HFF-Myc (cell line): ENCODE measurements around the gene EXTL1.

Source experiments
- DNase-seq: peaks from one replicate; pipeline ENCODE4 v3.0.0-alpha.2; 2011; ENCODE audit warnings: low read depth; ENCODE audit errors: extremely low read depth
- H3K4me3 ChIP-seq: replicated peaks from 2 replicates; pipeline ENCODE4 v1.5.1; 2011; ENCODE audit warnings: low read depth, mild to moderate bottlenecking, control low read depth, low read length
- CTCF ChIP-seq: IDR thresholded peaks from 2 replicates; pipeline ENCODE4 v1.5.1; 2012; ENCODE audit warnings: mild to moderate bottlenecking, low read depth, low read length, control low read depth; ENCODE audit errors: missing control alignments

EXTL1 gene

DNA sequence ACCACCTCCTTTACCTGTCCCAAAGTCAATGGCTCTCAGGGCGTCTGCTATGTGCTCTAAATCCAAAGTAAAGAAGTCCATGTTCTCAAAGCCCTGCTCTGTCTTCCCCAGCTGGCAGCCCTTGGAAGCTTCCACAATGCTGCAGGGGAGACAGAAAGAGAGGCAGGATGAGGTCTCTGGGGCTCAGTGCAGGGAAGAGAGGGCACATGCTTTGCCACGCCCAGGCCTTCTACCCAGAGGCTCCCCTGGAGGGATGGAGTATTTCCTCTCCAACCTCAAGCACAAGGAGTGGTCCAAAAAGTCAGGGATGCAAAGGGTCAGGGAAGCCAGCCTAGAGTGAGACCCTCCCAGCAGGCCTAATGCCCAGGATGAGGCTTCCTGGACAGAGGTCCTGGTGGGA lies 35.6 kb downstream of the EXTL1 start:
- no peak for TF ChIP-seq CTCF
- no peak overlapping the region for H3K4me3 ChIP-seq
- DNase-seq: no peak

DNA sequence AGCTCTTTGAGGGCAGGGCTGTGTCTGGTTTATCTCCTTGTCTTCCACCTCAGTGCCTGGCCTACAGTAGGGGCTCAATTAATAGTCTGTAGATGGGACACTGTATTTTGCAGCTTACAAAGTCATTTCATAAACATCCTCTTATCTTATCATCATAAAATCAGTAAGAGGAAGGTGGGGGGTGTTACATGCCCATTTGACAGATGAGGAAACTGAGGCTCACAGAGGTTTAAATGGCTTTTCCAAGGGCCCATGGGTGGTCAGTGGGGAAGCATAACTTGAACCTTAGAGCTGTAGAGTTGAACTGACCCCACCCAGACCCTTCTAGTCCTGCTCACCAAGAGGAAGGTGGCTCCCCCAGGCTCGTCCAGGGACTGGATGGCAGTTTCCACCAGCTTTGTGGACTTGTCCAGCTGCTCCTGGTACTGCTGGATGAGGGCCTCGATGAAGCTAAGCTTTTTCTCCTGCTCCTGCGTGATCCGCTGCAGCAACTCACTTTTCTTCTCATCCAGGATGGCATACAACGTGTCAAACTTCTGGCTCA lies 36.5 kb downstream of the EXTL1 start:
- no peak overlapping the region for H3K4me3 ChIP-seq
- DNase-seq: no peak
- no peak for TF ChIP-seq CTCF

DNA sequence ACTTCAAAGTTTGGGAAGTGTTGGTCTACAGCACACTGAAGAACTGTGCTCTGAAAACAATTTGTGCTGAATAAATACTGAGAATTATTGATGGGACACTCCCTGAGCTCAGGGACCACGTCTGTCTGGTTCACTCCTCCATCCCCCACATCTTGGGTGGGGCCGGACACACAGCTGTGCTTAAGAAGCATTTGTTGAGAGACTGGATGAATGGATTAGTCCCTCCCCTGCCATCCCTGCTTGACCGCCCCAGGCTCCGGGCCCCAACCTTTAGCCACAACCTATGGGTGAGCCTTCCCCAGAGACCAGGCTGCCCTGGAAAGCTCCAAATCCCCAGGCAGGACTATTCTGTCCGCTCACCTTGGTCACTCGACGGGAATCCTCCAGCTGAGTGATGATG lies 38.3 kb downstream of the EXTL1 start:
- no peak for DNase-seq
- TF ChIP-seq CTCF: no peak
- H3K4me3 ChIP-seq: no peak overlapping the region

GRCh38 chr1:26060832-26061574 lies 39.4 kb downstream of the EXTL1 start:
- H3K4me3 ChIP-seq: no peak overlapping the region
- DNase-seq: no peak
- no peak for TF ChIP-seq CTCF

DNA sequence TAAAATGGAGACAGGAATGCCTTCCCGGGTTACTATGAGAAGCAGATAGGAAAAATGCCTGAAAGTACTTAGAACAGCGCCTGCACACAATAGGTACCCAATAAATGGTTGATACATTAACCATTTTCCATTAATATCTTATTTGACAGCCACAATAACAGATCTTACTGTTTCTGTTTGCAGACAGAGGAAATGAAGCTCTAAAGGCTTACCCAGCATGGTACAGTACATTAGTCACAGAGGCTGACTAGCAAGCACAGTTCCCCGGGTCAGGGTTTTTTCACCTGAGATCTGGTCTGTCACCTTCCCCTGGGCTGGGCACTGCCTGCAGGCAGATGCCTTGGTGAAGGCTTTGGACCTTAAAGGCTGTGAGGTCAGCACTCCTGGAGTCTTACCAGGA lies 43.0 kb downstream of the EXTL1 start:
- DNase-seq: no peak
- no peak overlapping the region for H3K4me3 ChIP-seq
- no peak for TF ChIP-seq CTCF

DNA sequence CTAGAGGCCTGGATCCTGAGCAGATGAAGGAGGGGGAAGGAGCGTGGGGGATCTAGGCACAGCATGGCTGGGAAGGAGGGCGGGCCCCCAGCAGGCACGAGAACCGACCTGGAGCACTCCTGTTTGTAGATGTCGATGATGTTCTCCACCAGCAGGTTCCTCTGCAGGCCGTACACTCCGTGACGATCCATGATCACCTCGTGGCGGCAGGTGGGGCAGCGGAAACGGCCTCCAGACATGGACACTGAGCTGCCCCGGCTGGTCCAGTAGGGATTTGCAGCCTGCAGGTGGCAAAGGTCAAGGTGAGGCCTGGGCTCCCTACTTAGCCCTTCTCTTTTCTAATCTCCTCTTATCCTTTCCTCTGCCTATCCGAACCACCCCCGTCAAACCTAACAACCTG lies 44.6 kb downstream of the EXTL1 start:
- no peak overlapping the region for H3K4me3 ChIP-seq
- DNase-seq: no peak
- no peak for TF ChIP-seq CTCF
